IMR-90 (cell line): Measurements from ENCODE around the gene NPPC. TPM values are rescaled to one million over a fixed set of nuclear protein-coding genes. Genes with fewer than 3 reads are reported as not detected.
A peak's percentile ranks its signal among the peaks of the same experiment; 100 is the strongest.

Source experiments
- ATAC-seq: fragments of 200-7000 bp; cut with Tn5 transposase; 2 replicates; pipeline ENCODE4 v1.9.1; 2020; ENCODE audit warnings: low read depth, mild to moderate bottlenecking, moderate library complexity
- BruUV-seq: library from RNA; stranded (reverse); fragments of 400-500 nt; replicated peaks from 2 replicates; lab custom pipeline; 2021; lab: Mats Ljungman, UMichigan
- CTCF ChIA-PET: fragments of 300-600 bp; formaldehyde crosslinking; extraction: SDS; loops from one replicate; lab custom pipeline; 2021; ENCODE audit warnings: antibody characterized with exemption; lab: Yijun Ruan, JAX
- POLR2A ChIA-PET: fragments of 300-600 bp; sonication (Branson Sonifier 250); formaldehyde crosslinking; loops from one replicate; lab custom pipeline; 2022; ENCODE audit warnings: antibody characterized with exemption; ENCODE audit not compliant: unreplicated experiment; lab: Charles Lee
- DNase-seq: peaks from one replicate; pipeline ENCODE4 v3.0.0; 2013
- H2AFZ ChIP-seq: replicated peaks from 2 replicates; pipeline ENCODE3; 2013; ENCODE audit warnings: low read length, mild to moderate bottlenecking; ENCODE audit not compliant: poor library complexity
- H2AK5ac ChIP-seq: 2 replicates; pipeline ENCODE4 v1.6.1; 2013; ENCODE audit warnings: low read depth, low read length, inconsistent platforms
- H2AK9ac ChIP-seq: replicated peaks from 2 replicates; pipeline ENCODE3; 2013; ENCODE audit warnings: mild to moderate bottlenecking, low read depth, low read length, moderate library complexity; ENCODE audit not compliant: poor library complexity
- H2BK120ac ChIP-seq: 2 replicates; pipeline ENCODE4 v1.6.1; 2013; ENCODE audit warnings: low read depth, low read length, inconsistent platforms
- H2BK15ac ChIP-seq: 3 replicates; pipeline ENCODE4 v1.6.1; 2013; ENCODE audit warnings: low read depth, low read length, inconsistent platforms
- H2BK20ac ChIP-seq: 2 replicates; pipeline ENCODE4 v1.6.1; 2013; ENCODE audit warnings: low read depth, mild to moderate bottlenecking, inconsistent platforms, low read length, moderate library complexity
- H2BK5ac ChIP-seq: 2 replicates; pipeline ENCODE4 v1.6.1; 2013; ENCODE audit warnings: mild to moderate bottlenecking, low read depth, low read length, inconsistent platforms; ENCODE audit not compliant: poor library complexity, severe bottlenecking
- H3K14ac ChIP-seq: replicated peaks from 2 replicates; pipeline ENCODE4 v1.6.1; 2013; ENCODE audit warnings: low read depth, low read length, inconsistent platforms
- H3K18ac ChIP-seq: 2 replicates; pipeline ENCODE4 v1.6.1; 2013; ENCODE audit warnings: low read depth, low read length, control low read depth
- H3K23ac ChIP-seq: 2 replicates; pipeline ENCODE4 v1.6.1; 2013; ENCODE audit warnings: low read depth, low read length, inconsistent platforms
- H3K27ac ChIP-seq: 2 replicates; pipeline ENCODE4 v1.5.1; 2013; ENCODE audit warnings: mild to moderate bottlenecking, control low read depth, low read length; ENCODE audit not compliant: insufficient read depth
- H3K27me3 ChIP-seq: 2 replicates; pipeline ENCODE4 v1.6.1; 2013; ENCODE audit warnings: low read length; ENCODE audit not compliant: control insufficient read depth, insufficient read depth
- H3K36me3 ChIP-seq: 2 replicates; pipeline ENCODE4 v1.6.1; 2013; ENCODE audit warnings: low read length, mixed read lengths; ENCODE audit not compliant: control insufficient read depth, insufficient read depth
- H3K4ac ChIP-seq: 2 replicates; pipeline ENCODE4 v1.6.1; 2013; ENCODE audit warnings: low read depth, low read length, inconsistent platforms
- H3K4me1 ChIP-seq: 2 replicates; pipeline ENCODE4 v1.6.1; 2013; ENCODE audit warnings: low read length, mixed read lengths; ENCODE audit not compliant: control insufficient read depth, insufficient read depth
- H3K4me2 ChIP-seq: 2 replicates; pipeline ENCODE4 v1.6.1; 2013; ENCODE audit warnings: low read depth, mild to moderate bottlenecking, control low read depth, low read length, moderate library complexity
- H3K4me3 ChIP-seq: 2 replicates; pipeline ENCODE4 v1.5.1; 2013; ENCODE audit warnings: low read depth, mild to moderate bottlenecking, control low read depth, low read length, moderate library complexity; ENCODE audit not compliant: insufficient read depth
- H3K56ac ChIP-seq: 2 replicates; pipeline ENCODE4 v1.6.1; 2013; ENCODE audit warnings: low read length, inconsistent platforms; ENCODE audit not compliant: insufficient read depth; ENCODE audit errors: extremely low read depth
- H3K79me1 ChIP-seq, 2 experiments: 2 replicates each; pipeline ENCODE4 v1.6.1; 2013; ENCODE audit warnings: low read length in 2 of 2, inconsistent platforms in 1 of 2, low read depth in 1 of 2
- H3K9ac ChIP-seq: 2 replicates; pipeline ENCODE4 v1.6.1; 2013; ENCODE audit warnings: low read depth, low read length, control low read depth
- H3K9me1 ChIP-seq: 2 replicates; pipeline ENCODE4 v1.6.1; 2013; ENCODE audit warnings: low read length, inconsistent platforms; ENCODE audit not compliant: insufficient read depth
- H3K9me3 ChIP-seq: 2 replicates; pipeline ENCODE4 v1.6.1; 2013; ENCODE audit warnings: low read length; ENCODE audit not compliant: control insufficient read depth, insufficient read depth
- H4K20me1 ChIP-seq: 2 replicates; pipeline ENCODE4 v1.6.1; 2013; ENCODE audit warnings: low read length, inconsistent platforms; ENCODE audit not compliant: insufficient read depth
- H4K5ac ChIP-seq: 2 replicates; pipeline ENCODE4 v1.6.1; 2013; ENCODE audit warnings: mild to moderate bottlenecking, low read depth, low read length, control low read depth
- H4K8ac ChIP-seq, 2 experiments: 2 replicates each; pipeline ENCODE4 v1.6.1; 2013; ENCODE audit warnings: low read depth in 2 of 2, low read length in 2 of 2, control low read depth in 1 of 2, inconsistent platforms in 1 of 2
- H4K91ac ChIP-seq: 2 replicates; pipeline ENCODE4 v1.6.1; 2013; ENCODE audit warnings: low read depth, low read length, inconsistent platforms; ENCODE audit not compliant: insufficient read depth
- CEBPB ChIP-seq: IDR thresholded peaks from 2 replicates; pipeline ENCODE4 v1.6.1; 2012; ENCODE audit warnings: low read depth, low read length, improper control_type of control experiment
- CHD1 ChIP-seq: IDR thresholded peaks from 2 replicates; pipeline ENCODE4 v1.6.1; 2012; ENCODE audit warnings: low read depth, low read length, improper control_type of control experiment
- FOS ChIP-seq: fragments of 150-350 bp; IDR thresholded peaks from 2 replicates; pipeline ENCODE4 v1.6.1; 2016; ENCODE audit warnings: low read depth, low read length
- MXI1 ChIP-seq: IDR thresholded peaks from 2 replicates; pipeline ENCODE4 v1.6.1; 2012; ENCODE audit warnings: low read depth, mild to moderate bottlenecking, low read length, moderate library complexity, borderline replicate concordance
- NFE2L2 ChIP-seq: fragments of 150-350 bp; IDR thresholded peaks from 2 replicates; pipeline ENCODE4 v1.6.1; 2016; ENCODE audit warnings: low read depth, mild to moderate bottlenecking, low read length
- RAD21 ChIP-seq: IDR thresholded peaks from 2 replicates; pipeline ENCODE4 v1.6.1; 2012; ENCODE audit warnings: low read length, improper control_type of control experiment
- RCOR1 ChIP-seq: IDR thresholded peaks from 2 replicates; pipeline ENCODE4 v1.6.1; 2012; ENCODE audit warnings: mild to moderate bottlenecking, low read length, improper control_type of control experiment; ENCODE audit not compliant: insufficient replicate concordance
- RFX5 ChIP-seq: IDR thresholded peaks from 2 replicates; pipeline ENCODE4 v1.8.0; 2012; ENCODE audit warnings: low read depth, mild to moderate bottlenecking, low read length, moderate library complexity
- USF2 ChIP-seq: fragments of 150-350 bp; IDR thresholded peaks from 2 replicates; pipeline ENCODE4 v1.6.1; 2017; ENCODE audit warnings: mild to moderate bottlenecking, antibody characterized with exemption, low read length, low read depth
- WGBS, 2 experiments: methylation state at CpG; one replicate each; pipeline versions ENCODE4 v1.1.5 to v1.1.7; 2013; ENCODE audit warnings: missing lambda C conversion rate in 2 of 2; ENCODE audit not compliant: insufficient read length in 1 of 2; ENCODE audit errors: extremely low coverage in 2 of 2; 5-methylcytosine and 5-hydroxymethylcytosine counted together
- dilution Hi-C: fragments of 300-500 bp; cut with HindIII; formaldehyde crosslinking; loops from one replicate; pipeline ENCODE4 v1.14.3; 2018; ENCODE audit warnings: low sequenced_read_pairs; ENCODE audit not compliant: unreplicated experiment
- in situ Hi-C: fragments of 300-500 bp; cut with MboI; formaldehyde crosslinking; loops from 3 replicates; pipeline ENCODE4 v1.14.3; 2019; ENCODE audit warnings: low sequenced_read_pairs, inconsistent platforms, mixed read lengths
- intact Hi-C: fragments of 100-400 bp; cut with micrococcal nuclease; formaldehyde crosslinking; loops from 2 replicates; pipeline ENCODE4 v1.10.0; 2022
- polyA plus RNA-seq, 3 experiments: library from polyadenylated mRNA; depleted of rRNA; stranded (reverse); fragments of >200 nt; gene quantifications; 2 replicates each; pipeline ENCODE4 v1.2.3, GENCODE V29; 2012; ENCODE audit warnings: low replicate concordance in 1 of 3
- total RNA-seq: library from RNA; depleted of rRNA; stranded (reverse); fragments of >200 nt; gene quantifications from 2 replicates; pipeline ENCODE4 v1.2.3, GENCODE V29; 2012

Gene NPPC
- total and polyA plus RNA-seq, 2 of the 4 experiments (the other 2 are of a cell fraction) = 0.22 to 0.36 TPM

- H4K8ac ChIP-seq = no peak overlapping the region
These were observed 12.8 kb upstream of the NPPC start for GRCh38 chr2:231939022-231939421.

More at GRCh38 chr2:231939022-231939421, 12.8 kb upstream of the NPPC start:
- H3K18ac ChIP-seq = no peak overlapping the region
- no peak overlapping the region for H3K4me3 ChIP-seq
- no peak for ATAC-seq
- ChIA-PET CTCF (no interaction called here), POLR2A (no interaction called here)
- no peak overlapping the region for H4K5ac ChIP-seq
- intact Hi-C loops = no loop called here
- H2AK5ac ChIP-seq = no peak overlapping the region
- H2BK120ac ChIP-seq = no peak overlapping the region
- TF ChIP-seq NFE2L2 = no peak
- no peak for TF ChIP-seq FOS
- TF ChIP-seq CEBPB = no peak
- no peak for TF ChIP-seq CHD1
- TF ChIP-seq RCOR1 = no peak
- no peak for TF ChIP-seq RFX5
- TF ChIP-seq MXI1 = no peak
- TF ChIP-seq RAD21 = no peak
- peak; percentile 39; the same call in 1 of the 2 replicates for TF ChIP-seq USF2
- 63% methylated on average over 1 of the region's 4 CpGs; no CpG with 5 or more reads in 1 of the 2 experiments for WGBS, 2 experiments
- H4K91ac ChIP-seq = no peak overlapping the region
- no peaks in the 10 kb centered on the region for H3K4me1 ChIP-seq
- H3K9me3 ChIP-seq = no peaks in the 10 kb centered on the region
- no peaks in the 10 kb centered on the region for H4K20me1 ChIP-seq
- H2AK9ac ChIP-seq = no peak overlapping the region
- in situ Hi-C loops = no loop called here
- H3K36me3 ChIP-seq = no peaks in the 10 kb centered on the region
- H2AFZ ChIP-seq = peak overlapping the region; percentile 33
- H3K27ac ChIP-seq = no peak overlapping the region
- no peak overlapping the region for H3K4ac ChIP-seq
- H3K56ac ChIP-seq = no peak overlapping the region
- H3K14ac ChIP-seq = no peak overlapping the region
- no peak overlapping the region for H3K4me2 ChIP-seq
- dilution Hi-C loops = no loop called here
- DNase-seq = no peak
- H3K9me1 ChIP-seq = no peaks in the 10 kb centered on the region; the same call in 1 of the 2 replicates
- no TSS peak for BruUV-seq
- no peak overlapping the region for H3K9ac ChIP-seq
- no peak overlapping the region for H2BK5ac ChIP-seq
- H3K79me1 ChIP-seq = no peaks in the 10 kb centered on the region
- no peak overlapping the region for H2BK15ac ChIP-seq
- no peak overlapping the region for H3K23ac ChIP-seq
- peaks cover 29% of the 10 kb centered on the region for H3K27me3 ChIP-seq
- no peak overlapping the region for H2BK20ac ChIP-seq
